SJCRH30 (cell line): ENCODE results near the gene C16orf78. TPM values are rescaled to one million over a fixed set of nuclear protein-coding genes. Genes with fewer than 3 reads are reported as not detected.

ENCODE experiments used
- DNase-seq, 2 experiments: peaks; one replicate each; pipeline ENCODE4 v3.0.0-alpha.2; 2015 to 2020
- H3K27ac ChIP-seq: fragments of 250-450 bp; sonication (Bioruptor Pico); 2 replicates; pipeline ENCODE4 v1.5.1; 2020; ENCODE audit warnings: mild to moderate bottlenecking, moderate library complexity
- H3K27me3 ChIP-seq: fragments of 250-450 bp; sonication (Bioruptor Pico); 2 replicates; pipeline ENCODE4 v1.5.1; 2020; ENCODE audit warnings: mild to moderate bottlenecking, moderate library complexity
- H3K36me3 ChIP-seq: fragments of 250-450 bp; sonication (Bioruptor Pico); 2 replicates; pipeline ENCODE4 v1.5.1; 2020; ENCODE audit warnings: mild to moderate bottlenecking, moderate library complexity
- H3K4me1 ChIP-seq: fragments of 250-450 bp; sonication (Bioruptor Pico); 2 replicates; pipeline ENCODE4 v1.5.1; 2020; ENCODE audit warnings: mild to moderate bottlenecking, moderate library complexity
- H3K4me3 ChIP-seq: fragments of 250-450 bp; sonication (Bioruptor Pico); 2 replicates; pipeline ENCODE4 v1.5.1; 2020; ENCODE audit warnings: mild to moderate bottlenecking, moderate library complexity
- H3K9me3 ChIP-seq: fragments of 250-450 bp; sonication (Bioruptor Pico); replicated peaks from 2 replicates; pipeline ENCODE4 v1.5.1; 2020; ENCODE audit warnings: mild to moderate bottlenecking, moderate library complexity
- total RNA-seq: library from RNA; depleted of rRNA; stranded (reverse); fragments of >200 nt; shearing (Covaris generic); gene quantifications from 2 replicates; pipeline ENCODE4 v1.2.3, GENCODE V29; 2014; rRNA removed

Gene C16orf78
- total RNA-seq, result not detected in 2 replicates

GRCh38 chr16:49373504-49373903 is at the start of gene C16orf78:
Gene C16orf78, plus strand, starts transcription at chr16:49373804. Its CDS starts 136 bp downstream, at chr16:49373940.
- Histone ChIP-seq H3K27me3 (peaks cover 14% of the 10 kb centered on the region), H3K27ac (no peak within 1 kb of the TSS), H3K36me3 (no peaks in the 10 kb centered on the region), H3K4me3 (no peak within 1 kb of the TSS), H3K9me3 (no peaks in the 10 kb centered on the region), H3K4me1 (no peaks in the 10 kb centered on the region)
- DNase-seq, result no peak

- Histone ChIP-seq H3K27me3 (0 out of 2 replicates have a peak, but pooled peaks cover 5% of the 10 kb centered on the region), H3K4me1 (no peaks in the 10 kb centered on the region)
- DNase-seq, result no peak
Observed at GRCh38 chr16:49324703-49325102, 48.9 kb upstream of the C16orf78 start.

DNA sequence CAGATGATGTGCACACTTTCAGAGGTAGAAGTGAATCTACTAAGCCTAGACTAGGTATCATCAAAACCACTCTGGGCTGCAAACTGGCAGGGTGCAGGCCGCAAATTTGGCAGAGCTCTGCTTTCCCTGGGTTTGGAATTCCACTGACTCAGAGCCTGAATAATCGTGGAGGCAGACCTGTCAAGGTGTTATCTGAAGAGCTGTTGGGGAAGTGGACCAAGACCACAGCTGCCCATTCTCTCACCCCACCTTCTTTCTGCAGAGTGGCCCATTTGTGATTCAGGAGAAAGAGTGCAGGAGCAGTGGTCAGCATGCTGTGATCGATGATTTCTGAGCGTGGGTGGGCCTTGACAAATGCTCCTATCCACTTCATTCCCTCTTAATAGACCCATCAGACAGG is 46.1 kb upstream of the C16orf78 start:
- no peak for DNase-seq
- 0 out of 2 replicates have a peak, but pooled peaks cover 5% of the 10 kb centered on the region for H3K27me3 ChIP-seq
- H3K9me3 ChIP-seq, result no peaks in the 10 kb centered on the region
- no peak overlapping the region for H3K4me3 ChIP-seq
- H3K36me3 ChIP-seq, result no peaks in the 10 kb centered on the region
- H3K4me1 ChIP-seq, result no peaks in the 10 kb centered on the region
- H3K27ac ChIP-seq, result no peak overlapping the region

More at GRCh38 chr16:49324703-49325102, 48.9 kb upstream of the C16orf78 start:
- no peak overlapping the region for H3K4me3 ChIP-seq
- no peaks in the 10 kb centered on the region for H3K9me3 ChIP-seq
- no peak overlapping the region for H3K27ac ChIP-seq
- no peaks in the 10 kb centered on the region for H3K36me3 ChIP-seq

DNA sequence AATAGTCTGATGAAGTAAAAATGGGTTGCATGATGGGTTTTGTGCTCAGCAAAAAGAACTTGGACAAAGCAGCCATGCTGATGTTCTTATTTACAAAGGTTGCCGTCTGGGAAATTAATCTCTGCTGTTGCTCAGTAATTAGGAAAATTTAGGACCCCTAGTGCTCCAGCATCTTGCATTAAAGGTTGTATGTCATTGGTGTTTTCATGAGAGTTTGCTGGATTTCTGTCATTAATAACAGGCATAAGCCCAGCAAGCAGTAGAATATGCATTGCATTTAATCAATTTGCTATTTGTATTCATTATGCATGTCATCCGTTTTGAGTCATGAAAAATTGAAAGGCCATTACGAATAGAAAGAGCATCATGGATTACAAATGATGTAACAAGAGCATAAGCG is 45.3 kb upstream of the C16orf78 start:
- DNase-seq, result no peak
- H3K27ac ChIP-seq, result no peak overlapping the region
- H3K27me3 ChIP-seq, result 0 out of 2 replicates have a peak, but pooled peaks cover 5% of the 10 kb centered on the region
- H3K9me3 ChIP-seq, result no peaks in the 10 kb centered on the region
- H3K4me3 ChIP-seq, result no peak overlapping the region
- H3K36me3 ChIP-seq, result no peaks in the 10 kb centered on the region
- no peaks in the 10 kb centered on the region for H3K4me1 ChIP-seq

GRCh38 chr16:49330562-49331201 is 42.9 kb upstream of the C16orf78 start:
- no peaks in the 10 kb centered on the region for H3K27me3 ChIP-seq
- no peak overlapping the region for H3K4me3 ChIP-seq

DNA sequence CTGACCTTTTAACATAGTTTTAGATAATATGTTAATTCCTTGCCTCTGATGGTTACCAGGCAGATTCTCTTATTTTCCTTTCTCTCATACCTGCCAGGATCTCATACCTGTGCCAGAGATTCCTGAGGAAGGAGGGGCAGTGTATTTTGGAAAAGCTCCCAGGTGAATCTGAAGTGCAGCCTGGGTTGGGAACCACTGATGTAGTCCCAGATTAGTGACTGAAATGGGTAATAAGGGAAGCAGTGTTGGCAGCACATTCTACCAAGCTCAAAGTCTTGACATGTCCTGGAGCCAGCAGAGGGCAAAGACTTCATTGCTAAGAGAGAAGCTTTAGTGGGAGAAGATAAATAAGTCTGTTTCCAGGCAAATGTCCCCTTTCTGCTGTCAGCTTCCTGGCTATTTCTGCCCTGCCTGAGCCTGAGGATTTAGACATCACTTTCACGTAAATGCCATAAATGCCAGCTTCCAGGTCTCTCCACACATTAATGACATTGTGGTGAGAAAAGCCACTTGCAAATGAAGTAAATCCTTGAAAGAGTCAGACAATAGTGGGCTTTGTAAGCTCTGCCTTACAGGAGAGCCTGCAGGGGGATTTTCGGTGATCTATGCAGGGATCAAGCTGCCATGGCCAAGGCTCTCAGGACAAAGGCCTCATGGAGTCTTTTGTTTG is 40.9 kb upstream of the C16orf78 start:
- Histone ChIP-seq H3K4me3 (no peak overlapping the region), H3K27me3 (no peaks in the 10 kb centered on the region), H3K9me3 (no peaks in the 10 kb centered on the region), H3K27ac (no peak overlapping the region), H3K36me3 (no peaks in the 10 kb centered on the region), H3K4me1 (no peaks in the 10 kb centered on the region)
- no peak for DNase-seq

More at GRCh38 chr16:49330562-49331201, 42.9 kb upstream of the C16orf78 start:
- no peak for DNase-seq
- Histone ChIP-seq H3K4me1 (no peaks in the 10 kb centered on the region), H3K27ac (no peak overlapping the region), H3K9me3 (no peaks in the 10 kb centered on the region), H3K36me3 (no peaks in the 10 kb centered on the region)

DNA sequence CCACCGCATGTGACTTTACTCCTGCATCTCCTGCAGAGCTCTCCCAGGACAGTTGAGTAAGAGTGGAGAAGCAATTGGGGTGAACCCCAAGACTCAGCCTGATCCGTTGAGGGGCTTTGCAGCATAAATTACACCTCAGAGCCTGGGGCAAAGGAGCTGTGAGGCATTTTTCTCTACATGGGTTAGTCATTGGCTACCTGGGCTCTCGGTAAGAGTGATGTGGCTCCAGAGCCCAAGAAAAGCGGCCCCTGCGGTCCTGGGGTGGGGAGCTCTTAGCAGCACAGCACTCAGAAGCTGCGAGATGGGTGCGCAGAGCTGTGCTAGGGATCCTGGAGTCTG is 40.4 kb upstream of the C16orf78 start:
- Histone ChIP-seq H3K27ac (no peak overlapping the region), H3K36me3 (no peaks in the 10 kb centered on the region), H3K4me3 (no peak overlapping the region), H3K27me3 (no peaks in the 10 kb centered on the region), H3K4me1 (no peaks in the 10 kb centered on the region), H3K9me3 (no peaks in the 10 kb centered on the region)
- DNase-seq, result no peak

DNA sequence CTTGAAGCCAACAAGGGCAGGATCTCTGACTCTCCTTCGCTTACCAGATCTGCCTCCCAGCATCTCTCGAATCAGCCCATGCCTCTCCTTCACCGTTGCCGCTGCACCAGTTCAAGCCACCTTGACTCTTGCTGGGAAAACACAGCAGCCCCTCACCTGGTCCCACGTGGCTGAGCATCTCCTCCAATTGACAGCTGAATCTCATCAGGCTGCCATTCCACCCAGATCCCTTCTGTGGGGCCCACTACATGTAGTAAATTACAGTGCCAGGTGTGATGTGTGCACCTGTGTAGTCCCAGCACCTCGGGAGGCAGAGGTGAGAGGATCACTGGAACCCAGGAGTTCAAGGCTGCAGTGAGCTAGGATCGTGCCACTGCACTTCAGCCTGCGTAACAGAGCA is 37.8 kb upstream of the C16orf78 start:
- H3K4me3 ChIP-seq, result no peak overlapping the region
- H3K27ac ChIP-seq, result no peak overlapping the region
- H3K9me3 ChIP-seq, result no peaks in the 10 kb centered on the region
- DNase-seq, result no peak
- no peaks in the 10 kb centered on the region for H3K36me3 ChIP-seq
- no peaks in the 10 kb centered on the region for H3K27me3 ChIP-seq
- H3K4me1 ChIP-seq, result no peaks in the 10 kb centered on the region

GRCh38 chr16:49336581-49336980 is 37.0 kb upstream of the C16orf78 start:
- Histone ChIP-seq H3K4me3 (no peak overlapping the region), H3K9me3 (no peaks in the 10 kb centered on the region), H3K36me3 (no peaks in the 10 kb centered on the region), H3K4me1 (no peaks in the 10 kb centered on the region), H3K27me3 (no peaks in the 10 kb centered on the region), H3K27ac (no peak overlapping the region)
- DNase-seq, result no peak

DNA sequence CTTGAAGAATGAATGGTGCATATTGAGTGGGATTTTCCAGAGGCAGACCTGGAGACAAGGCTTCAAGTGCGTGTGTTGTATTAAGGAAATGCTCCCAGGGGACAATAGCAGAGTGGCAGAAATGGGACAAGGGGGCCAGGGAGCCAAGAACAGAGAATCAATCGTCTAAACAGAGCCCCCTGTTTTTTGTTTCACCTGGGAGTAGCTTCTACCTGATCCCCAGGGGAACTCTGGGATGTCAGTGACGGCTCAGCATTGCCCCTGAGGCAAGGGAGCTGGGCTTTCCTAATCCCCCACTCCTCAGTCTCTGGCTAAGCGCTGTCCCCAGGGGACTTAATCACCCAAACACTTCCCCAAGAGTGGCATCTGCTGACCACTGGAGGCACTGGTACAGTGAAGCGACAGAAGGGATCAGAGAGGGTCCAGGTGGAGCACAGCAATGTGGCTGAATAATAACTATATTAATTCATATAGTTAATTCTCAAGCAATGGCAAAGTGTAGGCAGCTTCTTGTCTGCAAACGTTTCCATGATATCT is 35.7 kb upstream of the C16orf78 start:
- Histone ChIP-seq H3K27me3 (no peaks in the 10 kb centered on the region), H3K27ac (no peak overlapping the region), H3K4me1 (no peaks in the 10 kb centered on the region), H3K36me3 (no peaks in the 10 kb centered on the region), H3K4me3 (no peak overlapping the region), H3K9me3 (no peaks in the 10 kb centered on the region)
- no peak for DNase-seq

GRCh38 chr16:49338611-49339265 is 34.9 kb upstream of the C16orf78 start:
- Histone ChIP-seq H3K27ac (no peak overlapping the region), H3K4me1 (no peaks in the 10 kb centered on the region), H3K36me3 (no peaks in the 10 kb centered on the region), H3K4me3 (no peak overlapping the region), H3K27me3 (no peaks in the 10 kb centered on the region), H3K9me3 (no peaks in the 10 kb centered on the region)
- no peak for DNase-seq

DNA sequence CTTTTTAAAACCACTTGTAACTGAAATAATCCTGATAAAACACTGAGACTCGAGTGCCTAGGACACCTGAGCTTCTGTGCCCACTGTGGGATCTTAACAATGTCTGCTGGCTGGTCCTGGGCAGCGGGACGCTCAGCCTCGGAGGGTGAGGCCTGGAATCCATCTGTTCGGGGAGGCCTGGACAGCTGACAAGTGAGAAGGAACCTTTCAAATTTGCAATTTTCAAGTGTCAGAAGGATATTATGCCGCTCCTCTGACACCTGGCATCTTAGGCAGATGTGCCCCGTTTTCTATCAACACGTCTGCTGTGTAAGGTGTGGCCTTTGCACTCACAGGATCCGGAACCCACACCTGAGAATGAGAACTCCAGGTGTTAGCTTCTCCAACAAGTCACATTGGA is 33.1 kb upstream of the C16orf78 start:
- Histone ChIP-seq H3K36me3 (no peaks in the 10 kb centered on the region), H3K27me3 (no peaks in the 10 kb centered on the region), H3K9me3 (no peaks in the 10 kb centered on the region), H3K27ac (no peak overlapping the region), H3K4me3 (no peak overlapping the region), H3K4me1 (no peaks in the 10 kb centered on the region)
- no peak for DNase-seq

DNA sequence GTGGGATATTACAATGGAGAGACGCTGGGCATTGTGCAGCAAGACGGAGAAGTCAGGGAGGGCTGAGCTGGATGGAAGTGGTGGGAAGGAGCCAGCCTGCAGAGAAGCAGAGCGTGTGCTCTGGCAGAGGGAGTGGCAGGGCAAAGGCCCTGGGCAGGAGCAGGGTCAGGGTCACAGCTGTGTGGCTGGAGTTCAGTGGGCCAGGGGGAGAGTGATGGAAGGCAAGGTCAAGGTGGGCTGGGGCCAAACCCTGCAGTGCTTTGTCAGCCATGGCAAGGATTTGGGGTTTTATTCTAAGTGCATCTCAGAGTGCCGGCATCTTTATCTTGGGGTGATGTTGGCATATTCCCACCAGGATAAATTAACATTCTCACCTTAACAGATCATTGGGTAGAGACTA is 31.9 kb upstream of the C16orf78 start:
- Histone ChIP-seq H3K27me3 (no peaks in the 10 kb centered on the region), H3K9me3 (no peaks in the 10 kb centered on the region), H3K27ac (no peak overlapping the region), H3K36me3 (no peaks in the 10 kb centered on the region), H3K4me3 (no peak overlapping the region), H3K4me1 (no peaks in the 10 kb centered on the region)
- no peak for DNase-seq

- no peaks in the 10 kb centered on the region for H3K4me1 ChIP-seq
Observed at GRCh38 chr16:49342336-49343265, 31.0 kb upstream of the C16orf78 start.

More at GRCh38 chr16:49342336-49343265, 31.0 kb upstream of the C16orf78 start:
- H3K27me3 ChIP-seq, result no peaks in the 10 kb centered on the region
- no peak overlapping the region for H3K27ac ChIP-seq
- no peak for DNase-seq
- no peak overlapping the region for H3K4me3 ChIP-seq
- no peaks in the 10 kb centered on the region for H3K9me3 ChIP-seq
- no peaks in the 10 kb centered on the region for H3K36me3 ChIP-seq
